GM19372 (cell line): ENCODE results near the gene GMCL2.

Experiments used
- ATAC-seq: cut with Tn5 transposase; IDR thresholded peaks from one replicate; pipeline ENCODE4 v1.9.1; 2021; ENCODE audit warnings: mild to moderate bottlenecking, low read depth, moderate library complexity; ENCODE audit not compliant: unreplicated experiment

Gene GMCL2

DNA sequence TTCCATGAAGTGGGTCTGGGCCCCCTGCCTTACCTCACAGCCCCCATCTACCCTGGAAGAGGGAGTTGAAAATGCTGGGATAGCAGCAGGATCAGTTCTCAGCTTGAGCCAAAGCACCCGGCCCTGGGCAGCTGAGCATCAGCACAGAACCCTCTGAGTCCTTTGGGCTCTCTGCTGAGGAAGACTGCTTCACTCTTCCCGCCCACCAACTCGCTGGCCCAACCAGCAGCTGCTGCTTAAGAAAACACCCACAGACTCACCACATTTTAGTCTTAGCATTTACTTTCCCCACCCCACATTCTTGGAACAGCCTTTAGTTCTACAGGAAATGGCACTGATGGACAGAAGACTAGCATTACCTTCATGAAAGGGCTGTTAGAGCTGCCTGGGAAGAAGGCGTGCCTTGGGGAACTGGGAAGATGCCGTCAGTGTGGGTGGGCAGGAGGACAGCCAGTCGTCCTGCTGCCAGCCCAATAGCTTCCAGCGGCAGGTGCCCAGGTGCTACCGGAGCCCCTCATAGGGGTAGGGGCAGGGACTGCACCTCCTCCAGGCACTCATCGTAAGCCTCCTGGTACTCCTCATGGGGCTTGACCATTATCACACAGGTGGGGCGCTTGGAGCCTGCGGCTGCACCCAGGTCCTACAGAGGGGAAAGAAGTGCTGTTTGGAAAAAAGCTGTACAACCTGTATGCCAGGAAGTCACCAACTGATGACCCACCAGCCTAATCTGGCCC, 37.8 kb downstream of the GMCL2 start:
- ATAC-seq, result no peak

DNA sequence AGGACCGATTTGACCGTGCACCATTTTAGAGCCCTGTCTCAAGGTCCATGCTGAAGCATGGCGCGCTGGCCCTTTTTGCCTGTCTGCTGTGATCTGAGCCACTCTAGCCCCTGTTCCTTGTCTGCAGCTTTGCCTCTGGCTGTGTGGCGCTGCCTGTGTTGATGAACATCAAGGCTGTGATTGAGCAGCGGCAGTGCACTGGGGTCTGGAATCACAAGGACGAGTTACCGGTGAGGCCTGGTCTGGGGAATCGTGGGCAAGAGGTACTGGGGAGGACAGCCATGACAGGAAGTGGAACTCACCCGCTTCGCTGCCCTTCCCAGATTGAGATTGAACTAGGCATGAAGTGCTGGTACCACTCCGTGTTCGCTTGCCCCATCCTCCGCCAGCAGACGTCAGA, 39.8 kb downstream of the GMCL2 start:
- ATAC-seq, result no peak

GRCh38 chr5:178145965-178146820, 41.0 kb downstream of the GMCL2 start:
- ATAC-seq, result peak; percentile 79

DNA sequence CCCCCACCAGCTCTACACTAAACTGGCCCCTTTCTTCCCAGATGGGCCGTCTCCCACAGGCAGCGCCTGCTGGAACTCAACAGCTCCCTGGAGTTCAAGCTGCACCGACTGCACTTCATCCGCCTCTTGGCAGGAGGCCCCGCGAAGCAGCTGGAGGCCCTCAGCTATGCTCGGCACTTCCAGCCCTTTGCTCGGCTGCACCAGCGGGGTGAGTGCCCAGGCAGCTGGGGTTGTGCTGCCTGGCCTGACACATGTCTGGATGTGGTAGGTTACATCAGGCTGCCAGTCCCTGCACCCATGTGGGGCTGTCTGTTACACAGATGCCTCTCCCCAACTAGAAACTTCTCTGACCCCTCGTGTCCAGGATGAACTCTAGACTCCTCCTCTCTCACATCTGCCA, 43.3 kb downstream of the GMCL2 start:
- ATAC-seq, result no peak

- no peak for ATAC-seq
These were observed 43.9 kb downstream of the GMCL2 start for GRCh38 chr5:178143246-178143645.

GRCh38 chr5:178142642-178143041, 44.5 kb downstream of the GMCL2 start:
- ATAC-seq, result no peak

- no peak for ATAC-seq
These were observed 45.6 kb downstream of the GMCL2 start for GRCh38 chr5:178141550-178141949.

- ATAC-seq, result no peak
These were observed 49.2 kb downstream of the GMCL2 start for GRCh38 chr5:178137991-178138390.

DNA sequence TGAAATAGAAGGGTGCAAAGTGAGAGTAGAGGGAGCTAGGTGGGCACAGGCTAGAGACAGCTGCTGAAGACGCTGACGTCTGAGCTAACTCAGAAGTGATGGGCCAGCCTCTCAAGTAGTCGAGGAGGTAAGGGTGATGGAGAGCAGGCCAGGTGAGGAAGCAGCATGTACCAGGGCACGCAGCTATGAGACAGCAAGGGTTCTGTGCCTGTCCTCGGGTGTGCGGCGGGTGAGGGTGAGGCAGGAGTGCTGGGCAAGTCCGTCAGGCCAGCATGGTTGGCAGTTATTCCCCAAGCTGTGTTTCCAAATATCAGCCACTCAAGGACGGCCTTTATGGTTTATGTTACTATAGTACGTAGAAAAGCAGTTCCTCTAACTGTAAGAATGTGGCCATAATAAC, 50.2 kb downstream of the GMCL2 start:
- no peak for ATAC-seq
